HUDEP-2 (cell line): ENCODE data around the gene MCCD1.

Experiments used
- DNase-seq, 76 experiments: peaks; one replicate each; lab custom pipeline; 2025; ENCODE audit not compliant: unreplicated experiment in 76 of 76; lab: John Stamatoyannopoulos, UW

Gene MCCD1

GRCh38 chr6:31567531-31568370 is 39.0 kb downstream of the MCCD1 start:
- no peak for DNase-seq

- no peak for DNase-seq
Measured at GRCh38 chr6:31568537-31568961, 39.8 kb downstream of the MCCD1 start.

GRCh38 chr6:31569861-31570536 is 41.2 kb downstream of the MCCD1 start:
- DNase-seq, result no peak

GRCh38 chr6:31572041-31572911 is 43.5 kb downstream of the MCCD1 start, which contains the start of gene LTA:
Gene LTA (plus strand): TSS chr6:31572289. CDS start chr6:31572743, 454 bp downstream.
- no peak for DNase-seq

GRCh38 chr6:31573239-31574105 is 44.7 kb downstream of the MCCD1 start:
- DNase-seq, result no peak

GRCh38 chr6:31574106-31575061 is 45.6 kb downstream of the MCCD1 start:
- no peak for DNase-seq

GRCh38 chr6:31575335-31575901 is 46.7 kb downstream of the MCCD1 start, which contains the start of gene TNF:
Gene TNF (plus strand): TSS chr6:31575565. CDS start chr6:31575742, 177 bp downstream.
- no peak for DNase-seq

GRCh38 chr6:31575952-31576685 is 47.4 kb downstream of the MCCD1 start:
- no peak for DNase-seq

GRCh38 chr6:31576897-31577578 is 48.3 kb downstream of the MCCD1 start:
- DNase-seq, result no peak

GRCh38 chr6:31577579-31577966 is 48.8 kb downstream of the MCCD1 start:
- no peak for DNase-seq

- DNase-seq, result no peak
Measured at GRCh38 chr6:31578184-31579118, 49.7 kb downstream of the MCCD1 start.

GRCh38 chr6:31579119-31579505 is 50.4 kb downstream of the MCCD1 start:
- no peak for DNase-seq
